ENCODE measurements around the gene COL8A1.

Gene COL8A1

DNA sequence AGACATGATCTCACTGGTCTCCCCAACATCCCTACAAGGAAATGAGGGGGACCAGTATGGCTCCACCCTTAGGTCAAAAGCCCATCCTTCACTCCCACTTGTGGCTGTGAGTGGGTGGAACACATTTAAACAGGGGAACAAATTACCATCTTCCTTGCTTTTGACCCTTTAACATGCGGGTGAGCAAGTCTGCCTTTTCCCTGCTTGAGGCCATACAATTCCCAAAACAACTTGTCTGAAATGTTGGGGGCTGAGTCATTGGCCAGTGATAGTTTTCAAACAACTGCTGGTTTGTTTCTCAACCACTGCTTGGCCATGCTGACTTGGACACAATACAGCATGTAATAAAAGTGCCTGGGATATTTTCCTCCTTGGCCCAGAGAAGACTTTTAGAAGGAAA, 39.6 kb downstream of the COL8A1 start:
- no peak for DNase-seq

GRCh38 chr3:99678896-99679295, 40.5 kb downstream of the COL8A1 start:
- DNase-seq: no peak

- DNase-seq: no peak
These were observed 43.1 kb downstream of the COL8A1 start for GRCh38 chr3:99681512-99681911.

- no peak for DNase-seq
These were observed 43.6 kb downstream of the COL8A1 start for GRCh38 chr3:99681976-99682375.

- DNase-seq: no peak
These were observed 45.1 kb downstream of the COL8A1 start for GRCh38 chr3:99683465-99683864.

DNA sequence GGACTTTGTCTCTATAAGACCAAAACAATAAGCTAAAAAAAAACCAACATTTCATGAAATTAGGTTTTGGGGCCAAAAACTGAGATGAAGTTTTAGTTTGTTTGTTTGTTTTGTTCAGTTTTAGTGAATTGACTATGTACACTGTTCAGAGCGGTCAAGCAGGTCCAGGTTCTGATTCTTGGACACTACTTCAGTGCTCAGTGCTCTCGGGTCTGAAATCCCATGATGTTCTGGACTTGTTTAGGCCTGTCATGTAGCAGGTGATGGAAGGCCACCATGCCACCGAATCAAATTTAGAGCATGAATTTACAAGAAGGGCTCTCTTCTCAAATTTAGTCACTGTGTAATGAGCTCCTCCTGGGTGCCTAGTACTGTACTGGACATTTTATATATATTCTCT, 45.5 kb downstream of the COL8A1 start:
- DNase-seq: no peak

GRCh38 chr3:99684644-99685043, 46.2 kb downstream of the COL8A1 start:
- DNase-seq: no peak

GRCh38 chr3:99686469-99686868, 48.1 kb downstream of the COL8A1 start:
- no peak for DNase-seq

DNA sequence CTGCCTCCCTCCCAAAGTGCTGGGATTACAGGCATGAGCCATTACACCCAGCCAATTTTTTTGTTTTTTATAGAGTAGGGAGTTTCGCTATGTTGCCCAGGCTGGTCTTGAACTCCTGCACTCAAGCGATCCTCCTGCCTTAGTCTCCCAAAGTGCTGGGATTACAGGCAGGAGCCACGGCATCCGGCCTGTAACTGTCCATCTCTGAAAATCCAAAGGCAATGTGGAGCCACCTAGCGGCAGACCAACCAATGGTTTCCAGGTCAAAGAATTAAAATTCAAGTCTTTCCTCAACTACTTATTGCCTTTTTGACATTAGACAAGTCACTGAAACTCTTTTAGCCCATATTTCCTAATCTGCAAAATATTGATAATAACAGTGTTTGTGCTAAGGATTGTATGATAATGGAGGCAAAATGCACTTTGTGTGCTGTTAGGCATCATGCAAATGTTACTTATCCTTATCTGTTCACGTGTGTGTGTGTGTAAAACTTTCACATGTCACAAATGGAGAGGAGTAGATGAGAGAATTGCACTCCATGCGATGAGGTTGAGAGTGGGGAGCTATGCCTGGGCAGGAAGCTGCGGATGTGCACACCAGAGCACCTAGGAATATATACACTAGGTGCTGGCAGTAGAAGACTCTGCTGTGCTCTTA, 48.7 kb downstream of the COL8A1 start:
- DNase-seq: peak; percentile 6

DNA sequence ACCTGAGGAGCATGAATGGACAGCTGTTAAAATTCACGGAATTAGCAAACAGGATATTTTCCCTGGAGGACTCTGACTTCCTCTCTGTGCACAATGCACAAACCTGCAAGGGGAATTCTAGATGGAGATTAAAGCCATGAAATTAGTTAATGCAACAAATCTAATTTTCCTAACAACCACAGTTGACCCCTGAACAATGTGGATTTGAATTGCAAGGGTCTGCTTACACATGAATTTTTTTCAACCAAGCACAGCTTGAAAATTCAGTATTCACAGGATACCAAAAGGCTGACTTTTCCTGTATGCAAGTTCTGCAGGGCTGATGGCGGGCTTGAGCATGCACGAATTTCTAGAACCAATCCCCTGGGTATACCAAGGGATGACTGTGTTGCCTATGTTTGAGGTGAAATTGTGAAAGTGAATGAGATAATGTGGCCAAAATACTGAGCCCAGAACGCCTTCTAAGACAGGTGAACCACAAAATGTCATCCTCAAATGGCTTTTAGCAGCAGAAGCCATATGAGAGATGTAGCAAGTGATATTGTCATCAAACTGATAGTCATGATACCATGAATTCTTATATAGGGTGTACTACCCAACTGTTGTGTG, 52.5 kb downstream of the COL8A1 start:
- no peak for DNase-seq

DNA sequence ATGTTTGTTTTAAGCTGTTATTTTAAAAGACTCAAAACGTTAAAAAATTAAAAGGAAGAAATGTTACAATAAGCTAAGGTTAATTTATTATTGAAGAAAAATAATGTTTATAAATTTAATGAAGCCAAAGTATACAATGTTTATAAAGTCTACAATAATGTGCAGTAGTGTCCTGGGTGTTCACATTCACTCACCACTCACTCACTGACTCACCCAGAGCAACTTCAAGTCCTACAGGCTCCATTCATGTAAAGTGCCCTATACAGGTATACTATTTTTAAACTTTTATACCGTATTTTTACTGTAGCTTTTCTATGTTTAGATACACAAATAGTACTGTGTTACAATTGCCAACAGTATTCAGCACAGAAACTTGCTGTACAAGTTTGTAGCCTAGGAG, 55.2 kb downstream of the COL8A1 start:
- DNase-seq: no peak

GRCh38 chr3:99696497-99696896, 58.1 kb downstream of the COL8A1 start:
- DNase-seq: no peak

DNA sequence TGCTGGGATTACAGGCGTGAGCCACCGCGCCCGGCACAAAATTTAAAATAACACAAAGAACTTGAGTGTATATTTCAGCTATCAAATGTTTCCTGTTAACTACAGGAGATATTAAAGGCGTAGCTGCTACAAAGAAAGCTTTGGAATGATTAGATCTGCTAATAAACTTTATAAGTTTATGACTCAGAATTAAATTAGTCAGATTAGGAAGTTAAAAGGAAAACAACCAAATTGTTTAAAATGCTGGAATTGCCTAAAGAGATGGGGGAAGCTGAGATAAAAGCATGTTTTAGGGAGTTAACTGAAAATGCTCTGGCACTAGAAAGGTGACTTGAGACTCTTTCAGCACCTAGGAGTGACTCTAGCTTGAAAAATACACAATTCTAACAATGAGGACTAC, 58.9 kb downstream of the COL8A1 start:
- DNase-seq: no peak

DNA sequence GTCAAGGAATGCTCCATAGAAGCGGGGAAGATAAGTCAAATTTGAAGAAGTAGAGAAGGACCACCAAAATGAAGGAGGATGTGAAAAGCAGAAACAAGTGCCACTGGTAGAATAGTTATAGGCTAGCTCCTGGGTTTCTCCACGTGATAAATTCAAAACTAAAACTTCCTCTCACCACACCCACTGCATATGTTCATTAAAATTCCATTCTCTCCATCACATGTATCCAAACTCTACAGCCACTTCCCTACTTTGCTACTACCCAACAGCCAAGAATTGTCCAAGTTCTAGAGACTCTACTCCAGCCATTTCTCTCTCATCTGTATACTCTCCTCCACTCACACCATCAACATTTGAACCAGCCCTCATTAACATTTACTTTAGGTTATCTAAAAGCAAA, 60.5 kb downstream of the COL8A1 start:
- DNase-seq: no peak

- DNase-seq: no peak
These were observed 61.4 kb downstream of the COL8A1 start for GRCh38 chr3:99699841-99700240.

DNA sequence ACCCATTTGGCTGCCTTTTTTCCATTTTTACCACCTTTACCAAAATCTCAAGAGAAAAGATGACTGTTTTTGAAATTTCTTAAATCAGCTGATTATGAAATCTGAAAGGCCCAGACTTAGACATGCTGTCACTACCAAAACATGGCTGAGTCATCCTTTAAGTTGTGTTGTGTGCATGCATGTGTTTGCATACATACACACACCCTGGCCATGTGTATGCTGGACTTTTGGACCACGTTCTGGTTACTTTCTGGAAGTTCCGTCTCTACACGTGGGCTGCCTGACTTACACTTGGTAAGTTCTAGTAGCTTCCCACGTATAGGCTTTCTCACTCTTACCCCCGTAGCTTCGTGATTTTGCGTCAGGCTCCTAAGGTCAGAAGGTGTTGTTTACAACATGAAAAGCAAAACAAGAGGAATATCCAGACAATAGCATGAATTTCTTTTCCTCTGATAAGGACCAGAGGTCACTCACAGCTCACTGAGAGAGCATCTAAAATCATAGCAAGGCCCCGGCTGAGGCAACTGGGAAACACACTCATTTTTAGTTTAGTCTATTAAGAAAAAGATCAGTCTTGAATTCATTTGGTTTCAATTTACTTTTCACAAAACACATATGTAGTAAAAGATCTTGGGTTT, 62.4 kb downstream of the COL8A1 start:
- no peak for DNase-seq

GRCh38 chr3:99702953-99703943, 64.9 kb downstream of the COL8A1 start:
- DNase-seq: no peak

DNA sequence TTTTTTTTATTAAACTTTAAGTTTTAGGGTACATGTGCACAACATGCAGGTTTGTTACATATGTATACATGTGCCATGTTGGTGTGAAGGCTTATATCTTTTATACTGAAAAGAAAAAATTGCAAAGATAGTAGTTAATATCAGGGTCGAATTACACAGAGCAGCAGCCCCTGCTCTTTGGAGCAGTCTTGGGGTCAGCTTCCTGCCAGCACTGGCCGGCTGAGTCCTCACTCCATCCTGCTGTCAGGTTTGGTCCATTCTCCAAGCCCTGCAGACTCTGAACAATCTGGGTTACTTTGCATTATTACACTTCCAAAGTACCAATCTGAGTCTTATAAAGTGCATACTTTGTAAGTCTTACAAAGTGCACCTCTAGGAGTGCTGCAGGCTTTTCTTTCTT, 66.0 kb downstream of the COL8A1 start:
- no peak for DNase-seq

- DNase-seq: no peak
These were observed 68.0 kb downstream of the COL8A1 start for GRCh38 chr3:99706410-99706809.

- no peak for DNase-seq
These were observed 69.9 kb downstream of the COL8A1 start for GRCh38 chr3:99708207-99708745.

DNA sequence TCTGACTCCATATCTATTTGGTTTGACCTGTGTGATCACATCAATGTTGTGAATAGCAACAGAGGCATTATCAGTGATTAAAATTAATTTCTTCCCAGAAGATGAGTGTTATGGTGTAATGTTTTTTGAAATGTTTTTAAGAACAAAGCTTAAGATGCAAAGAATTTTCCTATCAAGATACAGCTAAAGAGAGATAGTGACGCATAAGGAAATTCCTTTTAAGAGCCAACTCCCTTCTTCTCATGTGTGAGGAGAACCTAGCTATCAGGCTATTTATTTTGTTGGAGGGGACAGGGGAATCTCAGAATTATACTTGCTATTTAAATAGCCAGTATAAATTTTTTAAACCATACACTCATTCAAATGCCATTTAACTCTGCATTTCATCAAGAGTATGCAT, 71.3 kb downstream of the COL8A1 start:
- no peak for DNase-seq

DNA sequence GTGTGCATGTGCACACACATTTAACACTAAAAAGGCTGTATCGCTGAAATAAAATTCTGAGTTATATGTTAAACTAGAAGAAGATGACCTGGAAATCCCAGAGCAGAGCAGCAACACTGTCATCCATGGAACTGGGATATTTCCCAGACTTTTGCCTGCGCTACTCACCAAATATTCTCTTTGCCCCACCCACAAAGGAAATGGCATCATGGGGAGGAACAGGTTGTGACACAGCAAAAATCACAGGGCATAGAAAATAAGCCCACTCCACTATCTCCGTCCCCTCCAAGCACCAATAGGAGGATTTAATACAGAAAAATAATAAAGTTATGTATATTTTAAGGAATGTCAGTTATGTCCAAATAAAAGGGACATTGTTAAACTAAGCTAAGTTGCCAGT, 71.7 kb downstream of the COL8A1 start:
- DNase-seq: no peak

DNA sequence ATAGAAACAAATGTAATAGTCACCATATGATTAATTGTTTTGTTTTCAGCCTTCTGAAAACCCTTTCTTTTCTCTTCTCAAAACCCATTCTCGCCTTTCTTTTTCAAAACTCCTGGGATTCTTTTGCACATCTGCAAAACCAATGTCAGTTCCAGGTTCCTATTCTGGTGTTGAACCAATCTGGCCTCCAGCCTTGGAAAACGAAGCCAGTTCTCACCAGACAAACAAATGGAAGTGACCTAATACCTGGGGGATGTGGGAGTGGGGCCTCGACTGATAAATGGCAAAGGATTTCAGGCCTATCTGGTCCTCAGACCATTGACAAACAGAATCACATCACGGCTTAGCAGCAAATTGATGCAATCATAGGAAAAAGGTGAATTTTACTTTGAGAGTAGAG, 73.0 kb downstream of the COL8A1 start:
- no peak for DNase-seq

All from CD4-positive, alpha-beta T cell treated with Interleukin-6 for 4 hours (primary cell).